Endodermal cell (in vitro differentiated cells): Measurements from ENCODE around the gene NSL1. TPM values are rescaled to one million over a fixed set of nuclear protein-coding genes. Genes with fewer than 3 reads are reported as not detected.

ENCODE experiments used
- DNase-seq: peaks from one replicate; pipeline ENCODE4 v3.0.0-alpha.2; 2017
- H3K27ac ChIP-seq: 2 replicates; pipeline ENCODE4 v1.5.1; 2013; ENCODE audit warnings: mild to moderate bottlenecking, low read depth, low read length, moderate library complexity
- H3K27me3 ChIP-seq: 2 replicates; pipeline ENCODE4 v1.6.1; 2013; ENCODE audit warnings: mild to moderate bottlenecking, low read length, moderate library complexity; ENCODE audit not compliant: insufficient read depth, control insufficient read depth, poor library complexity, severe bottlenecking
- H3K36me3 ChIP-seq: 2 replicates; pipeline ENCODE4 v1.7.0; 2013; ENCODE audit warnings: mild to moderate bottlenecking, low read length, moderate library complexity; ENCODE audit not compliant: control insufficient read depth, insufficient read depth
- H3K4me1 ChIP-seq: one replicate; pipeline ENCODE4 v1.7.0; 2013; ENCODE audit warnings: low read length; ENCODE audit not compliant: control insufficient read depth, insufficient read depth
- H3K4me3 ChIP-seq: 2 replicates; pipeline ENCODE4 v1.5.1; 2013; ENCODE audit warnings: mild to moderate bottlenecking, low read length, moderate library complexity
- H3K9ac ChIP-seq: 2 replicates; pipeline ENCODE4 v1.6.1; 2013; ENCODE audit warnings: mild to moderate bottlenecking, low read length, moderate library complexity; ENCODE audit not compliant: poor library complexity, severe bottlenecking; ENCODE audit errors: extremely low read depth
- H3K9me3 ChIP-seq: 2 replicates; pipeline ENCODE4 v1.6.1; 2013; ENCODE audit warnings: mild to moderate bottlenecking, low read length, moderate library complexity; ENCODE audit not compliant: control insufficient read depth
- H3K27ac Mint-ChIP-seq: 2 replicates; pipeline ENCODE4 v1.8.0; 2020; ENCODE audit warnings: mixed read lengths
- H3K27me3 Mint-ChIP-seq: 2 replicates; pipeline ENCODE4 v1.8.0; 2021; ENCODE audit warnings: mild to moderate bottlenecking, mixed read lengths; ENCODE audit not compliant: insufficient read depth
- H3K36me3 Mint-ChIP-seq: 2 replicates; pipeline ENCODE4 v1.8.0; 2020; ENCODE audit warnings: low read depth, mixed read lengths
- H3K4me1 Mint-ChIP-seq: 2 replicates; pipeline ENCODE4 v1.8.0; 2020; ENCODE audit warnings: mixed read lengths
- H3K4me3 Mint-ChIP-seq: 2 replicates; pipeline ENCODE4 v1.8.0; 2020; ENCODE audit warnings: mild to moderate bottlenecking, moderate library complexity, mixed read lengths
- H3K9me3 Mint-ChIP-seq: 2 replicates; pipeline ENCODE4 v1.8.0; 2020; ENCODE audit warnings: mild to moderate bottlenecking, mixed read lengths
- CTCF ChIP-seq: fragments of 200-600 bp; sonication (generic); conservative IDR thresholded peaks from 2 replicates; pipeline ENCODE4 v1.5.0; 2021; ENCODE audit warnings: antibody characterized with exemption, mild to moderate bottlenecking
- WGBS, 2 experiments: methylation state at CpG; one replicate each; pipeline versions ENCODE4 v1.1.5 to v1.1.7; 2013; ENCODE audit warnings: missing lambda C conversion rate in 2 of 2, mixed read lengths in 1 of 2; ENCODE audit not compliant: insufficient coverage in 1 of 2, insufficient read length in 1 of 2; 5-methylcytosine and 5-hydroxymethylcytosine counted together
- total RNA-seq, 2 donors: library from RNA; stranded (reverse); fragmentation: NEBNext Ultra II Directional in 1 of 2; extraction: Animal tissue kit (Norgen Biotek cat#: 25700) in 1 of 2; gene quantifications; 2 replicates in 1 of 2; 3 replicates in 1 of 2; pipeline ENCODE4 v1.2.1, GENCODE V29; 2021

The NSL1 gene
- total RNA-seq, 2 donors from 2014 or later = 47.6 to 57.7 TPM

- no peaks in the 10 kb centered on the region for H3K27me3 ChIP-seq
- Mint-ChIP-seq H3K27ac (no peak overlapping the region), H3K27me3 (peaks cover 1% of the 10 kb centered on the region), H3K4me1 (peaks cover 1% of the 10 kb centered on the region), H3K36me3 (no peaks in the 10 kb centered on the region), H3K4me3 (no peak overlapping the region), H3K9me3 (no peaks in the 10 kb centered on the region)
- H3K4me1 ChIP-seq = no peaks in the 10 kb centered on the region
- no peak overlapping the region for H3K9ac ChIP-seq
- no peaks in the 10 kb centered on the region for H3K9me3 ChIP-seq
- H3K4me3 ChIP-seq = no peak overlapping the region
- 93 to 98% methylated on average over 4 of the region's 4 CpGs for WGBS, 2 experiments
- no peak for DNase-seq
- H3K36me3 ChIP-seq = no peaks in the 10 kb centered on the region
- TF ChIP-seq CTCF = no peak
- no peak overlapping the region for H3K27ac ChIP-seq
Observed at GRCh38 chr1:212690816-212691403, 100.7 kb downstream of the NSL1 start.

GRCh38 chr1:212689758-212690529 is 101.6 kb downstream of the NSL1 start:
- Histone ChIP-seq H3K36me3 (no peaks in the 10 kb centered on the region), H3K9me3 (no peaks in the 10 kb centered on the region), H3K4me3 (no peak overlapping the region), H3K27me3 (no peaks in the 10 kb centered on the region), H3K9ac (no peak overlapping the region), H3K4me1 (no peaks in the 10 kb centered on the region), H3K27ac (no peak overlapping the region)
- H3K27ac Mint-ChIP-seq = no peak overlapping the region
- peak; percentile 48 for DNase-seq
- no peak for TF ChIP-seq CTCF
- H3K4me1 Mint-ChIP-seq = no peaks in the 10 kb centered on the region
- H3K27me3 Mint-ChIP-seq = no peaks in the 10 kb centered on the region
- H3K4me3 Mint-ChIP-seq = no peak overlapping the region
- no peaks in the 10 kb centered on the region for H3K9me3 Mint-ChIP-seq
- no peaks in the 10 kb centered on the region for H3K36me3 Mint-ChIP-seq
- 81 to 82% methylated on average over 9 to 12 of the region's 12 CpGs for WGBS, 2 experiments

GRCh38 chr1:212689196-212689725 is 102.3 kb downstream of the NSL1 start:
- Histone ChIP-seq H3K9ac (no peak overlapping the region), H3K36me3 (no peaks in the 10 kb centered on the region), H3K27ac (no peak overlapping the region), H3K4me3 (no peak overlapping the region), H3K9me3 (no peaks in the 10 kb centered on the region), H3K27me3 (no peaks in the 10 kb centered on the region), H3K4me1 (no peaks in the 10 kb centered on the region)
- Mint-ChIP-seq H3K27me3 (no peaks in the 10 kb centered on the region), H3K27ac (no peak overlapping the region), H3K4me3 (no peak overlapping the region), H3K4me1 (peaks cover 3% of the 10 kb centered on the region), H3K36me3 (no peaks in the 10 kb centered on the region), H3K9me3 (no peaks in the 10 kb centered on the region)
- DNase-seq = peak; percentile 28
- no peak for TF ChIP-seq CTCF
- WGBS, 2 experiments = 75 to 91% methylated on average over 1 to 5 of the region's 5 CpGs
